GM19397 (cell line): ENCODE results near the gene ZNF853.
"Not testable (repeated sequence)": the region's sequence is repeated elsewhere in the genome, so short reads cannot be mapped to it uniquely, and the experiment has no call there.

Experiments
- ATAC-seq: cut with Tn5 transposase; IDR thresholded peaks from one replicate; pipeline ENCODE4 v1.9.1; 2021; ENCODE audit warnings: mild to moderate bottlenecking, moderate library complexity; ENCODE audit not compliant: unreplicated experiment

Gene ZNF853

DNA sequence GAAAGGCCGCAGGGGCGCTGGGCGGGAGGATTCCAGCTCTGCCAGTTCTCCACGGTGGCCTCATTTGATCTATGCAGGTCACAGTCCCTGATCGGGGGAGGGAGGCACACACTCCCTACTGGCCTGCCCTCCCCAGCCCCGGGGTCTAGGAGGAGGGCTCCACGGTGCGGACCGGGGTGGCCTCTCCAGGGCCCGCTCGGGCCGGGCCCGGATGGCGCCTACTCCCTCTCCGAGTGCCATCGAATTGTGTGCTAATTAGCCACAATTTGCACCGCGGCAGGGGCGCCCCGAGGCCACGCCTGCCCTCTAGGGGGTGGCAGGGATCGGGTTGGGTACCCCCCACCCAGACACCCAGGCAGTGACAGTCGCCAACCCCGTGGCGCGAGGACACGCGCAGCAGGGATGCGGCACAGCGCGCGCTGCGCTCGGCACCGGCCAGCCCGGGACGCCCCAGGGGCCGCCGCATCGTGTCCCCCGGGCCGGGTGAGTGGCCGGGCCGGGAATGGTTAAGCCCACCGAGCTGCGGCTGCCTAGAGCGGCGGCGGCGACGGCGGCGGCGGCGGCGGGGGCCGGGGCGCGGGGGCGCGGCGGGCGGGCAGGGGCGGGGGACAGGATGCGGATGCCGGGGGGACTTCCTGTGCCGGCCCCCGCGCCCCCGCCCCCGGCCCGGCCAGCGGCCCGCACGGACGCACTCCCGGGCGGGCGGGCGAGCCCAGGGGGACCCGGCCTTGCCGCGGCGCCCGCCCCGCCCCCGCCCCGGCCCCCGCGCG is at the start of gene ZNF853:
ZNF853 (plus strand) TSS at position 658 of the 770 bp plus-strand sequence. CDS start 565 bp downstream, outside the sequence.
- ATAC-seq: no peak

DNA sequence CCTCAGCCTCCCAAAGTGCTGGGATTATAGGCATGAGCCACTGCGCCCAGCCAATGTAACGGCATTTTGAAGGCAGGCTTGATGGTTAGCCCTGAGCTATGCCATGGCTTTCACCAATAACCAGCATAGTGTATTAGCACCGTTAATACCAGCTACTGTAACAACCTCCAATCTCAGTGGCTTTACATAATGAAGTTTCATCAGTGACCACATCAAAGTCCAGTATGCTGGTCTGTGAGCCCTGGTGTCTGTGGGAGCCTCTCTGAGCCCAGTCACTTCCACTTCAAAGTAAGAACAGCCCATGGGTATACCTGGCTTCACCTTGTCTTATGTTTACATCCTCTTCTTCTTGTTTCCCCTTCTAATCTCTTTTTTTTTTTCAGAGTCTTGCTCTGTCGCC is 49.8 kb upstream of the ZNF853 start:
- ATAC-seq: no peak

- no peak for ATAC-seq
Measured at GRCh38 chr7:6567886-6568285, 47.5 kb upstream of the ZNF853 start.

- no peak for ATAC-seq
Measured at GRCh38 chr7:6571160-6571779, 44.1 kb upstream of the ZNF853 start.

GRCh38 chr7:6575281-6576023 is 40.0 kb upstream of the ZNF853 start:
- ATAC-seq: no peak

DNA sequence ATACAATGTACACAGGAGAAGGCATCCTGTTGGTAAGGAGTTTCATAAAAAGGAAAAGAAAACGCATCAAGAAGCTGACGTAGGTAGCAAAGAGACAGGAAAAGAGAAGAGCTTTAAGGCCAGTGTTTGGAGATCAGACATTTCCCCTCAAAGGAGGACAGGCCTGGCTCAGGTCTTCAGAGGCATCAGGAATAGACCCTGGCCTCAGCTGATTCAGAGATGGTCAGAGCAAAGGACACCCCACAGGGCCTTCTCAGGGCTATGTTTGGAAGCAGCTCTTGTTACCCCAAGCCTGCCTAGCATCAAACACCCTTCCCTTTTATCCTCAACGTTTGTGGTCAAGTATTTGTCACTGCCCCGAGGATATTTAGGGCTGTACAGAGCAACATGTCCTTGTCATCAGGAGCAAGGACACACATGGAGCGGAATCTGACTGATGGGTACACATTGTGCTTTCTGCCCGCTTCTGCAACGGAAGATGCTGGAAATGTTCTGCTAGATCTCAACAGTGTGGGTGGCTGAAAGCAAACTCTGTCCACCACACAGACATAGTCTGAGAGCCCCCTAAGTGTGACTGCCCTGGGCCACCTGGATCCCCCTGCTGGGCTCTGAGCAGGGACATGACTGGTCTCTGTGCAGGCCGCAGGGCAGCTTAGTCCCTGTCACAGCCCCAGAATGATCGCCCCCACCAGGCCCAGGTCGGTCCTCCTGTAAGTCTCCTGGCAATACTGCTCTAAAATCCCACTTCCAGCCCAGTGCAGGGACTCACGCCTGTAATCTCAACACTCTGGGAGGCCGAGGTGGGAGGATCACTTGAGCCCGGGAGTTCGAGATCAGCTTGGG is 39.2 kb upstream of the ZNF853 start:
- no peak for ATAC-seq

GRCh38 chr7:6576867-6577368 is 38.5 kb upstream of the ZNF853 start:
- not testable (repeated sequence) for ATAC-seq

- peak; percentile 99 for ATAC-seq
Measured at GRCh38 chr7:6577369-6578113, 37.9 kb upstream of the ZNF853 start, which contains the start of gene ZDHHC4. TSS of gene ZDHHC4 (plus strand) at chr7:6577454. CDS start at chr7:6580562, 3,108 bp downstream.

GRCh38 chr7:6578114-6579084 is 37.0 kb upstream of the ZNF853 start:
- ATAC-seq: no peak

GRCh38 chr7:6579446-6579845 is 36.0 kb upstream of the ZNF853 start:
- no peak for ATAC-seq

DNA sequence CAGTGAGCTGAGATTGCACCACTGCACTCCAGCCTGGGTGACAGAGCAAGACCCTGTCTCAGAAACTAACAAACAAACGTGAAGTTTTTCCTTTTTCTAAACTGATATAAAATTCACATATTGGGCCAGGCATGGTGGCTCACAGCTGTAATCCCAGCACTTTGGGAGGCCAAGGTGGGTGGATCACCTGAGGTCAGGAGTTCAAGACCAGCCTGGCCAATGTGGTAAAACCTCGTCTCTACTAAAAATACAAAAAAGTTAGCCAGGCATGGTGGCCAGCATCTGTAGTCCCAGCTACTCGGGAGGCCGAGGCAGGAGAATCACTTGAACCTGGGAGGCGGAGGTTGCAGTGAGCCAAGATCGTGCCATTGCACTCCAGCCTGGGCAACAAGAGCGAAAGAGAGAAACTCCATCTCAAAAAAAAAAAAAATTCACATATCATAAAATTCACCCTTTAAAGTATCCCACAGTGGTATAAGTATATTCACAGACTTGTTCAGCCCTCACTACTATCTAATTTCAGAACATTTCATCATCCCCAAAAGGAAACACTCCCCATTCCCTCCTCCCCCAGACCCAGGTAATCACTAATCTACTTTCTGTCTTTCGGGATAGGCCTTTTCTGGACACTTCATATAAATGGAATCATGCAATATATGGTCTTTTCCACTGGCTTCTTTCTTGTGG is 29.5 kb upstream of the ZNF853 start:
- not testable (repeated sequence) for ATAC-seq

DNA sequence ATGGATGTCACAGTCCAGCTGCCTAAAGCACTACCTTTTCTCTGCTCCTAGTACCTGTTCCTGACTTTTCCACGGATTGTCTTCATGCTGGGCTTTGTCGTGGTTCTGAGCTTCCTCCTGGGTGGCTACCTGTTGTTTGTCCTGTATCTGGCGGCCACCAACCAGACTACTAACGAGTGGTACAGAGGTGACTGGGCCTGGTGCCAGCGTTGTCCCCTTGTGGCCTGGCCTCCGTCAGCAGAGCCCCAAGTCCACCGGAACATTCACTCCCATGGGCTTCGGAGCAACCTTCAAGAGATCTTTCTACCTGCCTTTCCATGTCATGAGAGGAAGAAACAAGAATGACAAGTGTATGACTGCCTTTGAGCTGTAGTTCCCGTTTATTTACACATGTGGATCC is 26.8 kb upstream of the ZNF853 start:
- ATAC-seq: no peak

DNA sequence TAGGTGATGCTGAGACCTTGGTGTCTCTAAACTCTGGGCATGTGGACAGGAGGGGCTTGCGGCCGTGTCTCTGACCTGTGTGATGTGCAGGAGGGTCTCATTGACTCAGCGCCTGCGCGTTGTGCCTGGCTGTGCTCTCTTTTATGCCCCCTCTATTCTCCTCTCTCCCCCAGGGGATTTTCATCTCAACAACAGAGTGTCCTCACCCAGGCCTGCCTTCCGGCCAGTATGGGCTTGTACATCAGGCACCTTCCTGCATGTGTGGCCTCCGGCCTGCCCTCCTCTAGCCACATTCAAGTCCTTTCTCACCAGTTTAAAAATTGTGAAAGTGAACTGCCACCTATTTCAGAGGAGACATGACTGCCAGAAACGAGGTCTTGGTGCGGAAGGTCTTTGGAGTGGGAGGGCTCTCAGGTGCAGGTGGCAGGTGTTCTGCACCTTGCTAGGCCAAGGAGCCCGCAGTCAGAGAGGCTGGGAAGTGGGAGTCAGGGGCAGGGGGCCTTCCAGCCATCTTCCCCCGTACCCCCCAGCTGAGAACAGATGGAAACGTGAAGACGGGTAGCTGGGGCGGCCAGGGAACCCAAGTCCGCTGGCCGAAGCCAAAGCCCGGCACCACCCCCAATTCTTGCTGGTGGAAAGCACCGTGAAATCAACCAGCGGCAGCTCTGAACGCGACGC is 26.1 kb upstream of the ZNF853 start:
- ATAC-seq: no peak

DNA sequence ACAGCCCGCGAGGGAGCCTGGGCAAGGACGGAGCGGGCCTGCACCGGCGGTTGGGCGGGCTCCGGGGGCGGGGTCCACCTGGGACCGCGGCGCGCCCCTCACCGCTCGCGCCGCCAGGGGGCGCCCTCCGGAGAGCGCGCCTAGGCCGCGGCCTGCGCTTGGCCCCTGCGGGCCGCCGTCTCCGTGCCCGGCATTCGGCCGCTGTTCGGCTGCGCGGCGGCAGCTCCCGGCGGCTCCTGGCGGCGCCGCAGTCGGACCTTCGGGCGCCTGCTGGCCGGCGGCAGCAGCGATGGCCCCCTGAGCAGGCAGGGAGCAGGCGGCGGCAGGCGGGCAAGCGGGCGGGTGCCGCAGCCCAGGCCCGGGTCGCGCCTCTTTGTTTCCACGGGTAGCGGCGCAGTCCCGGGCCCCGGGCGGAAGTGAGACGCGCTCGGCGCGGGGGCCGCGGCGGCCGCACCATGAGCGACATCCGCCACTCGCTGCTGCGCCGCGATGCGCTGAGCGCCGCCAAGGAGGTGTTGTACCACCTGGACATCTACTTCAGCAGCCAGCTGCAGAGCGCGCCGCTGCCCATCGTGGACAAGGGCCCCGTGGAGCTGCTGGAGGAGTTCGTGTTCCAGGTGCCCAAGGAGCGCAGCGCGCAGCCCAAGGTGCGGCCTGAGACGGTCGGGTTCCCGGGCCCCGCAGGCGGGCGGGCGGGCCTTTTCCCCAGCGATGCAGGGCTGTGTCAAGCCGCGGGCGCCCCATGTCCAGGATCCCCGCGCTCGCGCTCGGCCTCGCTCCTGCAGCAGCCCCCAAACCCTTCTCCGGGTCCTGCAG is 25.4 kb upstream of the ZNF853 start, which contains the start of gene INTS15:
INTS15 (plus strand) TSS at position 193 of the 816 bp plus-strand sequence; CDS start at position 456, 263 bp downstream.
- peak; percentile 91 for ATAC-seq

DNA sequence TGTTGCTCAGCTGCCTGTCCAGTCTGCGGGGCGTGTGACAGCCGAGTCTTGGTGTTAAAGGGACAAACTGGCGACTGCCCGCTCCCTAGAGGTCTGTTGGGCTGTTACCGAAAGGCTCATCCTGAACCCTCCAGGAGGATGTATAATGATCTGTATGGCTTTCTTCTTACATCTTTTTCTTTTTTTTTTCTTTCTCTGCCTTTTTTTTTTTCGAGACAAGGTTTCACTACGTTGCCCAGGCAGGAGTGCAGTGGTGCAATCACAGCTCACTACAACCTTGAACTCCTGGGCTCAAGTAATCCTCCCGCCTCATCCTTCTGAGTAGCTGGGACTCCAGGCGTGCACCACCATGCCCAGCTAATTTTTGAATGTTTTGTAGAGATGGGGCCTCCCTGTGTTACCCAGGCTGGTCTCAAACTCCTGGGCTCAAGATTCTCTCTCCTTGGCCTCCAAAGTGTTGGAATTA is 24.7 kb upstream of the ZNF853 start:
- ATAC-seq: no peak

GRCh38 chr7:6600093-6600492 is 15.3 kb upstream of the ZNF853 start:
- ATAC-seq: no peak
